SK-N-SH treated with all-trans-retinoic acid at 6 μM for 48 hours (cell line): Measurements from ENCODE around the gene MIGA2.

Experiments used
- GLIS3 ChIP-seq: fragments of 250-450 bp; sonication (Bioruptor Pico); IDR thresholded peaks from 2 replicates; pipeline ENCODE4 v1.5.0; 2020; ENCODE audit warnings: mild to moderate bottlenecking, moderate library complexity
- ISL1 ChIP-seq: fragments of 250-450 bp; sonication (Bioruptor Pico); IDR thresholded peaks from 2 replicates; pipeline ENCODE4 v2.1.2; 2022; ENCODE audit warnings: mild to moderate bottlenecking, moderate library complexity
- PPARA ChIP-seq: fragments of 250-450 bp; sonication (Bioruptor Pico); IDR thresholded peaks from 2 replicates; pipeline ENCODE4 v1.5.0; 2020; ENCODE audit warnings: mild to moderate bottlenecking, borderline replicate concordance
- ZFP3 ChIP-seq: fragments of 250-450 bp; sonication (Bioruptor Pico); IDR thresholded peaks from 2 replicates; pipeline ENCODE4 v1.5.0; 2020; ENCODE audit warnings: mild to moderate bottlenecking, moderate library complexity

- TF ChIP-seq ZFP3 (CRISPR knock-in tag): no peak
- TF ChIP-seq GLIS3: no peak
- TF ChIP-seq ISL1: no peak
- no peak for TF ChIP-seq PPARA
Measured at GRCh38 chr9:129008986-129009583, 27.3 kb upstream of the MIGA2 start.
